GM12878 (cell line): ENCODE measurements around the gene SLC6A7. TPM values are rescaled to one million over a fixed set of nuclear protein-coding genes. Genes with fewer than 3 reads are reported as not detected.

ENCODE experiments used
- ATAC-seq: fragments of 200-7000 bp; cut with Tn5 transposase; 3 replicates; pipeline ENCODE4 v1.9.1; 2020; ENCODE audit warnings: mild to moderate bottlenecking, moderate library complexity
- BruUV-seq: library from RNA; stranded (reverse); fragments of 400-500 nt; replicated peaks from 2 replicates; lab custom pipeline; 2021; lab: Mats Ljungman, UMichigan
- CTCF ChIA-PET: fragments of 300-600 bp; sonication (Branson Sonifier 250); formaldehyde crosslinking; extraction: SDS; loops from one replicate; lab custom pipeline; 2021; ENCODE audit warnings: inconsistent platforms; lab: Yijun Ruan, JAX
- POLR2A ChIA-PET: fragments of 350-600 bp; formaldehyde crosslinking; extraction: SDS; loops from one replicate; lab custom pipeline; 2021; ENCODE audit warnings: inconsistent platforms; lab: Charles Lee
- RAD21 ChIA-PET: fragments of 300-600 bp; sonication (Branson Sonifier 250); formaldehyde crosslinking; loops from one replicate; lab custom pipeline; 2023; ENCODE audit warnings: antibody characterized with exemption; ENCODE audit not compliant: unreplicated experiment; lab: Charles Lee
- SMC1A ChIA-PET: fragments of 300-600 bp; sonication (Branson Sonifier 250); formaldehyde crosslinking; loops from one replicate; lab custom pipeline; 2023; ENCODE audit not compliant: unreplicated experiment, uncharacterized antibody; lab: Charles Lee
- DNase-seq: peaks from one replicate; pipeline ENCODE4 v3.0.0-alpha.2; 2011; ENCODE audit warnings: low read depth, low spot score
- FAIRE-seq: peaks from 3 replicates; lab custom pipeline; 2011; peaks lifted over from hg19 to GRCh38; lab: Jason Lieb, UNC
- H2AFZ ChIP-seq: 2 replicates; pipeline ENCODE4 v1.6.0; 2011; ENCODE audit warnings: low read depth, low read length, control low read depth; ENCODE audit not compliant: control insufficient read depth
- H3K27ac ChIP-seq: 2 replicates; pipeline ENCODE4 v1.5.1; 2011; ENCODE audit warnings: control low read depth; ENCODE audit not compliant: control insufficient read depth, insufficient read depth
- H3K27me3 ChIP-seq, 2 experiments: replicated peaks in 1 of 2; 2 replicates each; pipeline versions ENCODE4 v1.6.0 to v1.6.1; 2011; ENCODE audit warnings: low read length in 1 of 2; ENCODE audit not compliant: control insufficient read depth in 2 of 2, insufficient read depth in 2 of 2
- H3K36me3 ChIP-seq, 2 experiments: 2 replicates each; pipeline ENCODE4 v1.5.1; 2011; ENCODE audit warnings: low read length in 1 of 2; ENCODE audit not compliant: control insufficient read depth in 2 of 2, insufficient read depth in 2 of 2
- H3K4me1 ChIP-seq: 2 replicates; pipeline ENCODE4 v1.6.1; 2011; ENCODE audit warnings: mild to moderate bottlenecking, low read length, moderate library complexity, mixed read lengths; ENCODE audit not compliant: control insufficient read depth, insufficient read depth
- H3K4me2 ChIP-seq: 2 replicates; pipeline ENCODE4 v1.6.0; 2011; ENCODE audit warnings: control low read depth; ENCODE audit not compliant: control insufficient read depth, insufficient read depth
- H3K4me3 ChIP-seq: fragments of 200-600 bp; sonication (generic); 2 replicates; pipeline ENCODE4 v1.5.1; 2016
- H3K79me2 ChIP-seq: 2 replicates; pipeline ENCODE4 v1.6.0; 2011; ENCODE audit warnings: low read length; ENCODE audit not compliant: control insufficient read depth, insufficient read depth
- H3K9ac ChIP-seq: 2 replicates; pipeline ENCODE4 v1.8.0; 2011; ENCODE audit warnings: low read length, control low read depth, mixed read lengths; ENCODE audit not compliant: control insufficient read depth, insufficient read depth
- H3K9me3 ChIP-seq: replicated peaks from 3 replicates; pipeline ENCODE4 v1.5.1; 2011; ENCODE audit warnings: mild to moderate bottlenecking, low read length; ENCODE audit not compliant: control insufficient read depth, insufficient read depth
- H4K20me1 ChIP-seq: 2 replicates; pipeline ENCODE4 v1.6.0; 2011; ENCODE audit not compliant: control insufficient read depth, insufficient read depth
- CBX3 ChIP-seq: fragments of 200-600 bp; sonication (generic); IDR thresholded peaks from 2 replicates; pipeline ENCODE4 v1.6.1; 2016; ENCODE audit warnings: low read depth, borderline replicate concordance
- CHD4 ChIP-seq: fragments of 200-600 bp; sonication (generic); IDR thresholded peaks from 2 replicates; pipeline ENCODE4 v1.6.1; 2016; ENCODE audit warnings: mild to moderate bottlenecking
- GATAD2B ChIP-seq: fragments of 450-650 bp; conservative IDR thresholded peaks from 2 replicates; pipeline ENCODE4 v1.6.1; 2017; ENCODE audit warnings: low read depth, mild to moderate bottlenecking, moderate library complexity
- IRF4 ChIP-seq: IDR thresholded peaks from 2 replicates; pipeline ENCODE4 v1.6.1; 2011; ENCODE audit warnings: low read depth, low read length
- MEF2B ChIP-seq: fragments of 450-650 bp; IDR thresholded peaks from 2 replicates; pipeline ENCODE4 v1.6.1; 2018; ENCODE audit warnings: mild to moderate bottlenecking, moderate library complexity; ENCODE audit not compliant: partially characterized antibody, poor library complexity, severe bottlenecking
- MXI1 ChIP-seq: fragments of 150-350 bp; IDR thresholded peaks from 2 replicates; pipeline ENCODE4 v1.6.1; 2011; ENCODE audit warnings: low read depth, mild to moderate bottlenecking, inconsistent platforms, low read length, improper control_type of control experiment
- NFXL1 ChIP-seq: fragments of 450-650 bp; IDR thresholded peaks from 2 replicates; pipeline ENCODE4 v1.6.1; 2017; ENCODE audit warnings: antibody characterized with exemption, mild to moderate bottlenecking, borderline replicate concordance
- NFYA ChIP-seq: IDR thresholded peaks from 2 replicates; pipeline ENCODE4 v1.6.1; 2011; ENCODE audit warnings: low read depth, mild to moderate bottlenecking, low read length, improper control_type of control experiment, borderline replicate concordance
- NR2C2 ChIP-seq: IDR thresholded peaks from 2 replicates; pipeline ENCODE4 v1.6.1; 2011; ENCODE audit warnings: borderline replicate concordance, low read depth; ENCODE audit not compliant: control insufficient read depth, insufficient read length
- PAX8 ChIP-seq: fragments of 450-650 bp; IDR thresholded peaks from 2 replicates; pipeline ENCODE4 v1.6.1; 2017; ENCODE audit warnings: mild to moderate bottlenecking, moderate library complexity
- POLR2A ChIP-seq: IDR thresholded peaks from 2 replicates; pipeline ENCODE4 v1.6.1; 2011; ENCODE audit warnings: low read depth, mild to moderate bottlenecking, low read length
- POLR2AphosphoS5 ChIP-seq: IDR thresholded peaks from 2 replicates; pipeline ENCODE4 v1.6.1; 2011; ENCODE audit warnings: mild to moderate bottlenecking, low read length, inconsistent platforms
- RAD51 ChIP-seq: fragments of 450-650 bp; IDR thresholded peaks from 2 replicates; pipeline ENCODE4 v1.6.1; 2016; ENCODE audit warnings: moderate library complexity, mild to moderate bottlenecking, inconsistent platforms
- SIN3A ChIP-seq: IDR thresholded peaks from 2 replicates; pipeline ENCODE4 v1.6.1; 2012; ENCODE audit warnings: low read depth, low read length, improper control_type of control experiment
- STAT1 ChIP-seq: fragments of 450-650 bp; conservative IDR thresholded peaks from 2 replicates; pipeline ENCODE4 v1.6.1; 2014; ENCODE audit warnings: antibody characterized with exemption, mild to moderate bottlenecking
- TARDBP ChIP-seq: IDR thresholded peaks from 2 replicates; pipeline ENCODE4 v1.6.1; 2016; ENCODE audit warnings: borderline replicate concordance
- TCF7 ChIP-seq: IDR thresholded peaks from 2 replicates; pipeline ENCODE4 v1.6.1; 2014; ENCODE audit warnings: antibody characterized with exemption, borderline replicate concordance
- ZNF24 ChIP-seq: fragments of 450-650 bp; IDR thresholded peaks from 2 replicates; pipeline ENCODE4 v1.6.1; 2017; ENCODE audit warnings: antibody characterized with exemption, mild to moderate bottlenecking
- ZNF622 ChIP-seq: fragments of 450-650 bp; IDR thresholded peaks from 2 replicates; pipeline ENCODE4 v1.6.1; 2017; ENCODE audit warnings: mild to moderate bottlenecking, inconsistent platforms
- WGBS: methylation state at CpG from one replicate; pipeline ENCODE4 v1.1.6; 2016; ENCODE audit warnings: low lambda C conversion rate; ENCODE audit not compliant: insufficient replicate concordance, insufficient coverage; ENCODE audit errors: missing lambda C conversion rate; 5-methylcytosine and 5-hydroxymethylcytosine counted together
- in situ Hi-C: fragments of 300-500 bp; cut with MboI; formaldehyde crosslinking; loops from 9 replicates; pipeline ENCODE4 v1.14.3; 2018; ENCODE audit warnings: mixed read lengths
- intact Hi-C: fragments of 100-400 bp; cut with micrococcal nuclease; formaldehyde crosslinking; loops from one replicate; pipeline ENCODE4 v1.14.2; 2022; ENCODE audit not compliant: unreplicated experiment
- polyA plus RNA-seq, 11 experiments: library from polyadenylated mRNA; depleted of rRNA in 4 of 11; unstranded in 6 of 11; stranded (reverse) in 5 of 11; fragments of >200 nt; fragmentation: Nextera tagmentation in 4 of 11; fragmentation: Illumina TruSeq in 1 of 11; extraction: Ambion mirVana in 4 of 11; extraction: Trizol in 1 of 11; gene quantifications; 1 replicate in 1 of 11; 2 replicates in 10 of 11; pipeline versions ENCODE4 v1.2.1 to v1.2.3, GENCODE V29; 2011 to 2016; ENCODE audit warnings: inconsistent platforms in 2 of 11, missing spikeins in 2 of 11, low read depth in 1 of 11
- total RNA-seq, 4 experiments: library from RNA; depleted of rRNA in 3 of 4; stranded (reverse); fragments of >200 nt in 3 of 4; fragmentation: Illumina TruSeq in 1 of 4; extraction: Trizol in 1 of 4; gene quantifications; 2 replicates each; pipeline versions ENCODE4 v1.2.1 to v1.2.3, GENCODE V29; 2013 to 2021

Gene SLC6A7
- total and polyA plus RNA-seq, 10 of the 15 experiments (the other 5 are each of a cell fraction or from before 2014, with no cell fraction given): 0.01 to 0.15 (median 0.06) TPM; not detected in 7

DNA sequence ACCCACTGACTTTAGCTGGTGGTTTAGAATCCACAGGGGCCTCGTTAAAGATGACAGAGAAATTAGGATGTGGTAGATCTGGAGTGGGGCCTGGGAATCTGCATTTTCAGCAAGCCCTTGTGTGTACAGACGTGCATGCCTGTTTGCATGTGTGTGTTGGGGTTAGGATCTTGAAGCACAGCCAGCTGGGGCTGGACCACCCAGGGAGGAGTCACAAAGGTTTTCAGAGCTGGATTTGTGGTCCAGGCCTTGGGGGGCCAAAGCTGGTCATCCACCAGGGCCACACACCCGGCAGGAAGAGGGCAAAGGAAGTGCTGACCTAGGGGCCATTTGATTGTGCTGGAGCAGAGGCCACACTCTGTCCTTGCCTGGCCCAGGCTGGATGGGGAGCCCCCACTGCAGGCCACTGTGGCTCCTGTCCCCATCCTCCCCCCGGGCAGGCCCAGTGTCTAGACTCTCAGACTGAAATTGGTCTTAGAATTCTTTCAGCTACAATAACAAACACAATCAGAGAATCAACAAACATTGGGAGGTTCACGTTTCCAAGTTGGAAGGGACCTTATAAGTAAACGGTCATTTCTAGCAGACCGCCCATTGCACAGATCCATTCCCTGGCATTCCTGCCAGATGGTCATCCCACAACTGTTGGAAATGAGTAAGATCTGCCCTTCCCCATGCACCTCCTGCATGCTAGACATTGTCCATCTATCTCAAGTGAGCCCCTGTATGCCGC lies 13.0 kb upstream of the SLC6A7 start:
- in situ Hi-C loops (no loop called here), intact Hi-C loops (no loop called here)
- 25% methylated on average over 8 of the region's 8 CpGs for WGBS
- Histone ChIP-seq H3K4me1 (no peaks in the 10 kb centered on the region), H3K79me2 (no peaks in the 10 kb centered on the region), H3K36me3 (no peaks in the 10 kb centered on the region), H4K20me1 (no peaks in the 10 kb centered on the region), H3K4me2 (no peak overlapping the region), H3K9me3 (no peaks in the 10 kb centered on the region), H3K27me3 (no peaks in the 10 kb centered on the region; a peak in 1 of 4 replicates), H2AFZ (no peak overlapping the region), H3K9ac (no peak overlapping the region), H3K27ac (no peak overlapping the region), H3K4me3 (no peak overlapping the region)
- no peak for ATAC-seq
- RAD21 ChIA-PET: interaction anchor here (1.2 to 1.4 kb wide), 2 partner anchors 14 to 18 kb away, joined by 3 to 4 read pairs; no protein-coding TSS in a partner anchor
- SMC1A ChIA-PET: interaction anchor here (1.1 to 1.4 kb wide), 2 partner anchors 39 to 53 kb away, joined by 3 read pairs; no protein-coding TSS in a partner anchor
- TF ChIP-seq CHD4 (no peak), SIN3A (no peak), NFYA (no peak), NFXL1 (no peak), ZNF24 (no peak), IRF4 (no peak), POLR2A (no peak), POLR2AphosphoS5 (no peak), NR2C2 (no peak), CBX3 (no peak), ZNF622 (no peak), RAD51 (no peak), GATAD2B (no peak), MEF2B (no peak), TARDBP (no peak), TCF7 (no peak), MXI1 (no peak), PAX8 (no peak), STAT1 (no peak)
- no TSS peak for BruUV-seq
- CTCF ChIA-PET: interaction anchor here (0.5 to 9.3 kb wide), 10 partner anchors 15 to 540 kb away, joined by 3 to 68 read pairs (median 3); no protein-coding TSS in a partner anchor
- no peak for FAIRE-seq
- POLR2A ChIA-PET: no interaction called here
- DNase-seq: no peak
